SU-DHL-6 (cell line): ENCODE results near the gene MAPKBP1.

ENCODE experiments used
- H2AFZ ChIP-seq: fragments of 200-600 bp; sonication (generic); 2 replicates; pipeline ENCODE4 v1.6.1; 2014; ENCODE audit warnings: low read depth, mild to moderate bottlenecking, moderate library complexity, mixed read lengths, antibody characterized with exemption, low read length; ENCODE audit not compliant: severe bottlenecking
- H3F3A ChIP-seq: fragments of 200-600 bp; shearing (Covaris generic); 2 replicates; pipeline ENCODE4 v1.6.0; 2016; ENCODE audit warnings: antibody characterized with exemption, mild to moderate bottlenecking; ENCODE audit not compliant: insufficient read depth
- H3K27ac ChIP-seq: fragments of 200-600 bp; sonication (generic); 2 replicates; pipeline ENCODE4 v1.5.1; 2016; ENCODE audit warnings: low read depth, mild to moderate bottlenecking, low read length, moderate library complexity, mixed read lengths
- H3K27me3 ChIP-seq: fragments of 200-600 bp; sonication (generic), shearing (Covaris generic); 2 replicates; pipeline ENCODE4 v1.6.0; 2014; ENCODE audit warnings: mild to moderate bottlenecking, low read length
- H3K36me3 ChIP-seq: fragments of 200-600 bp; sonication (generic); 2 replicates; pipeline ENCODE4 v1.6.1; 2014; ENCODE audit warnings: mild to moderate bottlenecking, low read length, mixed read lengths
- H3K4me2 ChIP-seq: fragments of 300-600, 200-600 bp; shearing (Covaris generic), sonication (generic); 2 replicates; pipeline ENCODE4 v1.6.0; 2014; ENCODE audit warnings: low read length, low read depth, mild to moderate bottlenecking; ENCODE audit not compliant: poor library complexity, severe bottlenecking
- H3K4me3 ChIP-seq: fragments of 200-600 bp; sonication (generic); 2 replicates; pipeline ENCODE4 v1.5.1; 2014; ENCODE audit warnings: antibody characterized with exemption, low read length, mild to moderate bottlenecking, mixed read lengths; ENCODE audit not compliant: insufficient read depth, poor library complexity, severe bottlenecking
- H3K79me2 ChIP-seq: fragments of 200-600 bp; sonication (generic); 2 replicates; pipeline ENCODE4 v1.6.1; 2014; ENCODE audit warnings: mild to moderate bottlenecking, low read length, moderate library complexity; ENCODE audit not compliant: insufficient read depth
- H3K9ac ChIP-seq: fragments of 200-600 bp; sonication (generic); 2 replicates; pipeline ENCODE4 v1.7.0; 2014; ENCODE audit warnings: mild to moderate bottlenecking, low read length
- H3K9me2 ChIP-seq: fragments of 200-600 bp; sonication (generic); replicated peaks from 2 replicates; pipeline ENCODE4 v1.6.1; 2014; ENCODE audit warnings: low read length; ENCODE audit not compliant: insufficient read depth
- H3K9me3 ChIP-seq: fragments of 200-600 bp; sonication (generic); 2 replicates; pipeline ENCODE4 v1.6.1; 2014; ENCODE audit warnings: low read length, mixed read lengths; ENCODE audit not compliant: insufficient read depth
- H4K20me1 ChIP-seq: fragments of 200-600 bp; sonication (generic); 2 replicates; pipeline ENCODE4 v1.6.1; 2014; ENCODE audit warnings: low read depth, mild to moderate bottlenecking, antibody characterized with exemption, low read length, moderate library complexity, mixed read lengths
- EZH2phosphoT487 ChIP-seq: fragments of 200-600 bp; sonication (generic), shearing (Covaris generic); conservative IDR thresholded peaks from 2 replicates; pipeline ENCODE4 v1.6.1; 2018; ENCODE audit warnings: mild to moderate bottlenecking, antibody characterized with exemption, low read length, moderate library complexity, mixed read lengths
- TF ChIP-seq, protein P1 (sequence below): fragments of 200-600 bp; sonication (generic); IDR thresholded peaks from one replicate; pipeline ENCODE4 v1.5.1; 2017; ENCODE audit warnings: antibody characterized with exemption, mild to moderate bottlenecking, low read length, moderate library complexity; ENCODE audit not compliant: insufficient read depth, poor library complexity, severe bottlenecking

Gene MAPKBP1

DNA sequence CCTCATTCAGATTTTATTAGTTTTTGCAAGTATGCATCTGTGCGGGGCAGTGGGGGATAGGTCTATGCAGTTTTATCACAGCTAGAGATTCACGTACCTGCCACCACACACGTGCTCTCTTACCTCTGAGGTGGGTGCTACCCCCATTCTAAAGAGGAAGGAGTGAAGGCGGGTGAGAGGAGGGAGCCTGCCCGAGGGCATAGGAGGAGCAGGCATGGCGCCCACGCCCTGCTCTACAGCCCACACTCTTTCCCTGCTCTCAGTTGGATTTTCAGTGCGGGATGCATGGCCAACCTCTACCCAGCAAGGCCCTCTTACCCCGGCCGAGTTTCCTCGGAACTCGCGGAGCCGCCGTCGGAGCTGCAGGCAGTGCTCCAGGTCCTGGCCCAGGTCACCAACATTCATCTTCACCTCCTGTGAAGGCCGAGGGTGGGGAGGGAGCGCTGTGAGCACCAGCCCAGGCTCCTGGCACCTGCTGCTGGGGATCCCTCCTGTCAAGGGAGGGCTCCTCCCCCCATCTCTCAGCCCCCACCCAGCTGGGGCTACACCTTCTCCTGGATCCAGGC, 91.3 kb downstream of the MAPKBP1 start:
- no peak overlapping the region for H3K9ac ChIP-seq

GRCh38 chr15:41866263-41866703, 92.0 kb downstream of the MAPKBP1 start:
- no peaks in the 10 kb centered on the region for H3K79me2 ChIP-seq
- H3K9me2 ChIP-seq, result no peaks in the 10 kb centered on the region
- H4K20me1 ChIP-seq, result no peaks in the 10 kb centered on the region
- no peaks in the 10 kb centered on the region for H3K27me3 ChIP-seq
- no peak for TF ChIP-seq EZH2phosphoT487
- TF ChIP-seq, protein P1, sequence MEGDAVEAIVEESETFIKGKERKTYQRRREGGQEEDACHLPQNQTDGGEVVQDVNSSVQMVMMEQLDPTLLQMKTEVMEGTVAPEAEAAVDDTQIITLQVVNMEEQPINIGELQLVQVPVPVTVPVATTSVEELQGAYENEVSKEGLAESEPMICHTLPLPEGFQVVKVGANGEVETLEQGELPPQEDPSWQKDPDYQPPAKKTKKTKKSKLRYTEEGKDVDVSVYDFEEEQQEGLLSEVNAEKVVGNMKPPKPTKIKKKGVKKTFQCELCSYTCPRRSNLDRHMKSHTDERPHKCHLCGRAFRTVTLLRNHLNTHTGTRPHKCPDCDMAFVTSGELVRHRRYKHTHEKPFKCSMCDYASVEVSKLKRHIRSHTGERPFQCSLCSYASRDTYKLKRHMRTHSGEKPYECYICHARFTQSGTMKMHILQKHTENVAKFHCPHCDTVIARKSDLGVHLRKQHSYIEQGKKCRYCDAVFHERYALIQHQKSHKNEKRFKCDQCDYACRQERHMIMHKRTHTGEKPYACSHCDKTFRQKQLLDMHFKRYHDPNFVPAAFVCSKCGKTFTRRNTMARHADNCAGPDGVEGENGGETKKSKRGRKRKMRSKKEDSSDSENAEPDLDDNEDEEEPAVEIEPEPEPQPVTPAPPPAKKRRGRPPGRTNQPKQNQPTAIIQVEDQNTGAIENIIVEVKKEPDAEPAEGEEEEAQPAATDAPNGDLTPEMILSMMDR, result no peak
- no peaks in the 10 kb centered on the region for H3K36me3 ChIP-seq
- H3K4me2 ChIP-seq, result no peak overlapping the region
- no peaks in the 10 kb centered on the region for H3F3A ChIP-seq
- no peaks in the 10 kb centered on the region for H3K9me3 ChIP-seq
- H3K4me3 ChIP-seq, result no peak overlapping the region
- no peak overlapping the region for H2AFZ ChIP-seq
- H3K27ac ChIP-seq, result no peak overlapping the region
- no peak overlapping the region for H3K9ac ChIP-seq

More for the DNA sequence above, 91.3 kb downstream of the MAPKBP1 start:
- Histone ChIP-seq H3F3A (no peaks in the 10 kb centered on the region), H3K4me3 (no peak overlapping the region), H3K36me3 (no peaks in the 10 kb centered on the region), H3K9me2 (no peaks in the 10 kb centered on the region), H3K27me3 (no peaks in the 10 kb centered on the region), H4K20me1 (no peaks in the 10 kb centered on the region), H3K27ac (no peak overlapping the region), H3K9me3 (no peaks in the 10 kb centered on the region), H3K79me2 (no peaks in the 10 kb centered on the region), H2AFZ (no peak overlapping the region), H3K4me2 (no peak overlapping the region)
- no peak for TF ChIP-seq EZH2phosphoT487
- TF ChIP-seq, protein P1, result no peak

- H3K27ac ChIP-seq, result no peak overlapping the region
- no peak overlapping the region for H3K9ac ChIP-seq
- H3K4me3 ChIP-seq, result no peak overlapping the region
- H3K9me3 ChIP-seq, result no peaks in the 10 kb centered on the region
- no peak for TF ChIP-seq EZH2phosphoT487
- TF ChIP-seq, protein P1, result no peak
- no peaks in the 10 kb centered on the region for H3F3A ChIP-seq
- H3K36me3 ChIP-seq, result no peaks in the 10 kb centered on the region
- no peaks in the 10 kb centered on the region for H4K20me1 ChIP-seq
- H3K9me2 ChIP-seq, result no peaks in the 10 kb centered on the region
- H3K27me3 ChIP-seq, result no peaks in the 10 kb centered on the region
- no peaks in the 10 kb centered on the region for H3K79me2 ChIP-seq
- no peak overlapping the region for H2AFZ ChIP-seq
- H3K4me2 ChIP-seq, result no peak overlapping the region
These were observed 92.7 kb downstream of the MAPKBP1 start for GRCh38 chr15:41866872-41867579.
